Ovary (tissue), 3 donors: ENCODE results near the gene EXOC3.

Experiments
- EP300 ChIP-seq: sonication (generic); formaldehyde crosslinking; IDR thresholded peaks from one replicate; pipeline ENCODE4 v1.6.1; 2017; ENCODE audit warnings: antibody characterized with exemption
- POLR2A ChIP-seq: fragments of 450-650 bp; IDR thresholded peaks from one replicate; pipeline ENCODE4 v1.6.1; 2017; ENCODE audit warnings: antibody characterized with exemption, mild to moderate bottlenecking, moderate library complexity
- TF ChIP-seq, protein P1 (sequence below), 3 donors: fragments of 450-650 bp in 2 of 3; fragments of 200-600 bp in 1 of 3; IDR thresholded peaks; one replicate each; pipeline versions ENCODE4 v1.5.1 to v1.8.0; 2016 to 2022; ENCODE audit warnings: antibody characterized with exemption in 3 of 3, mild to moderate bottlenecking in 1 of 3
- donor health status: DM: no; HTN: no; CAD: no.

DNA sequence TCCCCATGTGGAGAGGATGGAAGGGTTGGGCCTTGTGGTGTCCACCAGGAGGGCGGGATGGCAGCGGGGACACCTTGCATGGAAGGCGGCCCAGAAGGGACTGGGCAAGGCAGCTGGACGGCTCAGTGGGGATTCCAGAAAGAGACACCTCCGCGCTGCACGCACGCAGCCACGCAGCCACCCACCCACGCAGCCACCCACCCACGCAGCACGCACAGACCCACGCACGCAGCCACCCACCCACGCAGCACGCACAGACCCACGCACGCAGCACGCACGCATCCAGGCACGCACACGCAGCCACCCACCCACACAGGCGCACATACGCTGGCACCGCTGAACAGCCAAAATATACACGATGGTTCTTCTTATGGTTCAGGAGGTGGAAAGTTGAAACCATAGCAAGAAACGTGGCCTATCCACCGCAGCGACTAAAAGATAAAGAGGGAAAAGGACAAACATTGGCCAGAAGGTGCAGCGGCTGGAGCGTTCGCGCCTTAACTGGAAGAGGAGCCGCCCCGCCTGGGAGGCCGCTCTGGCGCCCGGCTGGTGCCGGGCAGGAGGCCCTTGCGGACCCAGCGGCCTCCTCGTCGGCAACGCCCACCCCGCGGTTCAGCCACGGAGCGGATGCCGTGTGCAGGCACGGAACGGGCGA lies 22.2 kb upstream of the EXOC3 start:
- TF ChIP-seq, protein P1, sequence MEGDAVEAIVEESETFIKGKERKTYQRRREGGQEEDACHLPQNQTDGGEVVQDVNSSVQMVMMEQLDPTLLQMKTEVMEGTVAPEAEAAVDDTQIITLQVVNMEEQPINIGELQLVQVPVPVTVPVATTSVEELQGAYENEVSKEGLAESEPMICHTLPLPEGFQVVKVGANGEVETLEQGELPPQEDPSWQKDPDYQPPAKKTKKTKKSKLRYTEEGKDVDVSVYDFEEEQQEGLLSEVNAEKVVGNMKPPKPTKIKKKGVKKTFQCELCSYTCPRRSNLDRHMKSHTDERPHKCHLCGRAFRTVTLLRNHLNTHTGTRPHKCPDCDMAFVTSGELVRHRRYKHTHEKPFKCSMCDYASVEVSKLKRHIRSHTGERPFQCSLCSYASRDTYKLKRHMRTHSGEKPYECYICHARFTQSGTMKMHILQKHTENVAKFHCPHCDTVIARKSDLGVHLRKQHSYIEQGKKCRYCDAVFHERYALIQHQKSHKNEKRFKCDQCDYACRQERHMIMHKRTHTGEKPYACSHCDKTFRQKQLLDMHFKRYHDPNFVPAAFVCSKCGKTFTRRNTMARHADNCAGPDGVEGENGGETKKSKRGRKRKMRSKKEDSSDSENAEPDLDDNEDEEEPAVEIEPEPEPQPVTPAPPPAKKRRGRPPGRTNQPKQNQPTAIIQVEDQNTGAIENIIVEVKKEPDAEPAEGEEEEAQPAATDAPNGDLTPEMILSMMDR (IDR thresholded peaks at IDR 0.05) = no peak
- TF ChIP-seq POLR2A (no peak), EP300 (no peak)
